Head of caudate nucleus (tissue), 42 donors: Measurements from ENCODE around the gene SDHAF2.
"Not testable (repeated sequence)": the region's sequence is repeated elsewhere in the genome, so short reads cannot be mapped to it uniquely, and the experiment has no call there.

ENCODE experiments used
- DNase-seq, 42 donors: peaks; one replicate each; pipeline versions ENCODE4 v3.0.0 to v3.0.0-alpha.2; 2020 to 2021; ENCODE audit warnings: mixed read lengths in 7 of 42
- intact Hi-C: fragments of 100-400 bp; cut with DNase I; formaldehyde crosslinking; loops from one replicate; pipeline ENCODE4 v1.15.0; 2022

The SDHAF2 gene

GRCh38 chr11:61429691-61430582 lies at the start of gene SDHAF2, which contains the start of gene CPSF7:
SDHAF2 (plus strand) TSS chr11:61430124; CDS start chr11:61430147, 23 bp downstream.
CPSF7 (minus strand) TSS chr11:61429975; CDS start chr11:61429235, 740 bp downstream.
- intact Hi-C loops: no loop called here
- peak; percentile 89 to 100 (median 98) for DNase-seq

GRCh38 chr11:61380884-61381283 lies 49.0 kb upstream of the SDHAF2 start:
- intact Hi-C loops: loop anchor here (5.0 kb wide), 1 partner anchor 44 kb away; no protein-coding TSS in a partner anchor
- DNase-seq: no peak

GRCh38 chr11:61383859-61384258 lies 46.1 kb upstream of the SDHAF2 start:
- not testable (repeated sequence) for DNase-seq
- intact Hi-C loops: loop anchor here (5.0 kb wide), 1 partner anchor 47 kb away; no protein-coding TSS in a partner anchor

DNA sequence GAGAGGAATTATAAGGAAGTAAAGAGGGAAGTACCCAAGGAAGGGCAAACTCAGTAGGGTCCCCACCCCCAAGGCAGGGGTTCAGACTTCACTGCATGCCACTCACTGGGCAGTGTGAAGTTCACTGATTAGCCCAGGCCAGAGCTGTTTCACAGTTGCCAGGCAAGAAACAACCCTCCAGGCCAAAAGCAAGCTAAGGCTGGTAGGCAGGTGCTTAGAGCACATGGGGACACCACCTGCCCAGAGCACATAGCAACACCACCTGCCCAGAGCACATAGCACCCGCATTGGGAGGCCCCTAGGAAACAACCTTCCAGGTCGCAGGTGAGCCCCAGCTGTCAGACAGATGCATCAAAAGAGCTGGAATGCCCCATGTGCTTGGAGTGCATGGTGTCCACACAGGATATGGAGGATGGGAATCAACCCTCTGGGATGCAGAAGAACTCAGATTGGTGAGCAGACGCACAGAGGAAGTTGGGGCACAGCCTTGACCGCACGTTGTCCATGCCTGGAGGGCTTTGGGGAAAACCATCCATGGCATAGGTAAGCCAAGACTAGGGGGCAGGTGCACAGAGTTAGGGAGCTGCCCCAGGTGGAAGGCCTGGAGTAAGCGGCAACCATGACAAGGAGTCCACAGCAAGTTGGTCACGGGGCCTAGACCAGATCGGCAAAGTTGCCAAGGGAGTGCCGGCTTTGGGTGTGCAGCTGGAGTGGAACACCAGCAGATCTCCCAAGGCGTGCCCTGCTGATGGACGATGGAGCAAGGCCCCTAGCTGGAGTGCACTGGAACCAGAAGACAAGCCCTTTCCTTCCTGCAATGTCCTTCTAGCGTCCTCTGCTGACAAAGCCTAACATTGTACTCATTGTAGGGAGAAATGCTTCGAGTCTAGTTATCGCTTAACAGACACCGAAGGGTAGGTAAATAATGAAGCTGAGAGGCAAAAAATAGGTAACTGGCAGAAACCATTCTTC lies 45.4 kb upstream of the SDHAF2 start:
- intact Hi-C loops: loop anchor here (5.0 kb wide), 1 partner anchor 47 kb away; no protein-coding TSS in a partner anchor
- no peak for DNase-seq

- DNase-seq: no peak
- intact Hi-C loops: no loop called here
These were observed 39.8 kb upstream of the SDHAF2 start for GRCh38 chr11:61390161-61390560.

- intact Hi-C loops: no loop called here
- DNase-seq: peak in 20 of 42 donors; percentile 13 to 53 (median 29)
These were observed 36.8 kb upstream of the SDHAF2 start for GRCh38 chr11:61392981-61393595.

DNA sequence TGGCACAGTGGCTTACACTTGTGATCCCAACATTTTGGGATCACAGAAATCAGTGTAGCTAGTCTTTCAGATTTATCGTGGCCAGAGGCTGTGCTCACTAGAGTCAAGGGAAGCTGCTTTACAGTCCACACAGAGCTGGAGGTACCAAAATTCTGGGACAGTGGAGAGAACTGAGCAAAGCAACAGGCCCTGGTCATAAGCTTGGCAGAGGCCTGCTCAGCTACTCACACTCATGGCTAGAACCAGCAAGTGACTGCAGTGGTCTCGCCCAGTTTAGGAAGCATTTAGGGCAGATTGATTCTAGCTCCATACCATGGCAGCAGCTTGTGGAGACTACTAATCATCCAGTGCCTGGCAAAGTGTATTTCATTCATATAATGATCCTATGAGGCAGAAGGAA lies 28.8 kb upstream of the SDHAF2 start:
- no peak for DNase-seq
- intact Hi-C loops: no loop called here

DNA sequence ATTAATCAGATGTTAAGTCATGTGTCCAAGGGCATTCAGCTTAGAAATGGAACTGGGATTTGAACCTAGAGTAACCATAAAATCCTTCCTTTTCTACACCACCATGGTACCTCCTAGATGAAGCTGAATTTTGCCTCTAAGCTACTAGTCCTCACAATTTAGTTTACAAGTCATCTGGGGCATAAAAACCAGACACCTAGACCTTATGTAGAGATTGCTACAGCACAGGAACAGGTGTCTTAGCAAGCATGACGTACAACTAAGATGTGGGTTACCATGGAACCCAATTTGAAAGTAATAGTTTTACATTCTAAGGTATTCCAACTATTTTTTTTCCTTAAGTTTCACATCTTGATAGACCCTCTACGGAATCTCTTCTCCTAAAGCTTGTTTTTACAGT lies 28.4 kb upstream of the SDHAF2 start:
- intact Hi-C loops: no loop called here
- DNase-seq: no peak

DNA sequence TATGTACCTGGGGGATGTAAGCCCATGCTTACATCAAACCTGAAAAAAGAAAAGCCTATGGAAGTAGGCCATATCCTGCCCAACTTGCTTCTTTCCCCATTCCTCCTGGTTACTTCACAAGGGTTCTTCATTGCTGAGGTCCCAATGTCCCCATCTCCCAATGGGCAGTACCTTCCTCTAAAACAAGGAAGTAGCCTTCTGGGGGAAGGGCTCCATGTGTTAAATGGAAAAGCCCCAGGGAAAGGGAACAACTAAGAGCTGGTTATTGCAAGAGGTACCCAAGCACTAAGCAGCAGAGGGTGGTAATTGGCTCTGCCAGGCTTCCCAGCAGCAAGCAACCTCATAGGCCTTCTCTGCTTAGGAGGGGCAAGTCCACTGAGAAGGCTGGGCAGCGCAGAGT lies 26.3 kb upstream of the SDHAF2 start:
- intact Hi-C loops: no loop called here
- no peak for DNase-seq

- intact Hi-C loops: no loop called here
These were observed 25.8 kb upstream of the SDHAF2 start for GRCh38 chr11:61404103-61404502.

GRCh38 chr11:61404641-61405040 lies 25.3 kb upstream of the SDHAF2 start:
- no peak for DNase-seq
- intact Hi-C loops: no loop called here

More at GRCh38 chr11:61404103-61404502, 25.8 kb upstream of the SDHAF2 start:
- no peak for DNase-seq

DNA sequence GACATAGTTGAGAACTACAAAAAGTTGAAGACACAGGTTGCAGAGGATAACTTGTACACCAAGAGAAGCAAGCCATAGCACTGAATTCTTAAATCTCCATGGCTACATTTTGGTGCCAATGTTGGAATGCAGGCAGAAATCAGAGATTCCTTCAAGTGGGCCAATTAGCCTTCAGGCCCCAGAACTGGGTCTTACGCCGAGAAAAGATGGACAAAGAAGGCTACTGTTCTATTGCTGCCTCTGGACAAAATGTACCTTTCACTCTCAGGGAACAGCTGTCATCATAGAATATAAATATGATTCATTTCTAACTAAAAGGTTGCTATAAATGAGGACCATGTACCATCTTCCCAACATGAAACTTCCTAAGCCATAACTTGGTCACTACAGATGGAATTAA lies 23.9 kb upstream of the SDHAF2 start:
- DNase-seq: peak in 5 of 42 donors; percentile 19 to 61 (median 44)
- intact Hi-C loops: no loop called here

DNA sequence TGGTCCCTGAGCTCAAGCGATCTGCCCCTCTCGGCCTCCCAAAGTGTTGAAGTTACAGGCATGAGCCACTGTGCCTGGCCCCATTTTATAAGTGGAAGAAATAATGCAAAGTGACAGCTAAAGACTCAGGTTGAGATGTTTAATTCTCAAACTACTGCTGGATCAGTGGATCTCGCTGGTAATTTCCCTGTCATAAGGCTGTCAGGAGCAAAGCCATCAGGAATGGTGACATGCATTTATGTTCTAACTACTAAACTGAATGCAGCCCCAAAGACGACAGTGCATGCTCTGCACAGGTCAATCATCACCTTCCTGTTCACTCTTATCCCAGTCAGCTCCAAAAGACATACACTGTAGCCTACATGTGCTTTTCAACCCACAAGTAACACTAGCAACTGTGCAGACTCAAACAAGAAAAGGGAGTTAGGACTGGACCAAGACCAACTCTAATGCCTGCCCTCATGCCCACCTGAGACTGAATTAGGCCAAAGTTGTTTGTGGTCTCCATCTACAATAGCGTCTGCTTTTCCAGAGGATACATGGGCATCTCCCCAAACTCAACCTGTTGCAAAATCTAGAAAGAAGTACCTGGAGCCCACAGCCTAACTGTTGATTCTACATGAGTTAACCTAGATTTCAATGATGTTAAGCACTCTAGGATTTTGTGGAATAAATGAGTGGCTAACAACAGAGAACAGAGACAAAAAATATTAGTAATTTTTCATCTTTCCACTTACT lies 22.8 kb upstream of the SDHAF2 start:
- DNase-seq: peak in 1 of 42 donors; percentile 35
- intact Hi-C loops: no loop called here

GRCh38 chr11:61411589-61411988 lies 18.3 kb upstream of the SDHAF2 start:
- DNase-seq: no peak
- intact Hi-C loops: no loop called here

- no peak for DNase-seq
- intact Hi-C loops: no loop called here
These were observed 16.4 kb upstream of the SDHAF2 start for GRCh38 chr11:61413496-61413895.

DNA sequence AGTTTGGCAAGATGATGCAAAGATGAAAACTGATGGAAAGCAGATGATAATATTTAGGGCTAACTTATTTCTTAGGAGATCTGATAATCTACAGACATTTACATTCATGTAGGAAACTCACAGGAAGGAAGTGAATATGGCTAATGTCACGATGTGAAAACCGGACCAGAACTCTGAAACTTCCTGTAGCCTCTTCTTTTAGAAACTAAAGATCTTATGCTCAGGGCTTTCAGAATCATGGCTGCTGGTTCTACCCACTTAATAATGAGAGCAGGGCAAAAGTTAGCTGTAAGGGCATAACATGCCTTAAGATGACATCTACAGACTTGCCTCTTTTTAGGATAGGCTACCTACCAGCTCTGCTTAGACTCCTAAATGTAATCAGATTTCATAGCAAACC lies 15.4 kb upstream of the SDHAF2 start:
- intact Hi-C loops: no loop called here
- no peak for DNase-seq

- no peak for DNase-seq
- intact Hi-C loops: no loop called here
These were observed 14.5 kb upstream of the SDHAF2 start for GRCh38 chr11:61415381-61415780.

GRCh38 chr11:61416941-61417340 lies 13.0 kb upstream of the SDHAF2 start:
- intact Hi-C loops: no loop called here
- no peak for DNase-seq
